KOPT-K1 (cell line): Measurements from ENCODE around the gene GLS.
A peak's percentile ranks its signal among the peaks of the same experiment; 100 is the strongest.
"Not testable (repeated sequence)": the region's sequence is repeated elsewhere in the genome, so short reads cannot be mapped to it uniquely, and the experiment has no call there.

ENCODE experiments used
- H3K27ac ChIP-seq: fragments of 200-600 bp; sonication (generic); 2 replicates; pipeline ENCODE4 v1.5.1; 2016; ENCODE audit warnings: antibody characterized with exemption, mild to moderate bottlenecking, low read depth, low read length; ENCODE audit not compliant: poor library complexity, severe bottlenecking
- H3K36me3 ChIP-seq: fragments of 200-600 bp; sonication (generic); 2 replicates; pipeline ENCODE4 v1.5.1; 2017; ENCODE audit warnings: antibody characterized with exemption, mild to moderate bottlenecking, low read length, moderate library complexity; ENCODE audit not compliant: insufficient read depth
- H3K9me3 ChIP-seq: fragments of 200-600 bp; sonication (generic); 2 replicates; pipeline ENCODE4 v1.5.1; 2017; ENCODE audit warnings: antibody characterized with exemption, low read length, mild to moderate bottlenecking; ENCODE audit not compliant: insufficient read depth, poor library complexity, severe bottlenecking

Gene GLS

GRCh38 chr2:190867212-190867611 is 13.4 kb upstream of the GLS start:
- Histone ChIP-seq H3K27ac (no peak overlapping the region), H3K36me3 (no peaks in the 10 kb centered on the region), H3K9me3 (no peaks in the 10 kb centered on the region)

DNA sequence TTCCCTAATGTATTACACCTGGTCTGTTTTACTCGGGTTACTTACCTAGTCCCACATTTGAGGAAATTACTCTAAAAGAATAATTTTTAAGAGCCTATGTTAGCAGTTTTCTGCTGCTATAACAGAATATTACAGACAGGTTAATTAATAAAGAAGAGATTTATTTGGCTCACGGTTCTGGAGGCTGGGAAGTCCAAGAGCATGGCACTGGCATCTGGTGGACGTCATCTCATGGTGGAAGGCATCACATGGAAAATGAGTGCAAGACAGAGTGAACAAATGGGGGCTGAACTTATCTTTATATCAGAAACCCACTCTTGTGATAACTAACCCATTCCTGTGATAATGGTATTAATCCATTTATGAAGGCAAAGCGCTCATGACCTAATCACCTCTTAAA is 12.8 kb upstream of the GLS start:
- H3K36me3 ChIP-seq = no peaks in the 10 kb centered on the region
- H3K9me3 ChIP-seq = no peaks in the 10 kb centered on the region
- no peak overlapping the region for H3K27ac ChIP-seq

- no peaks in the 10 kb centered on the region for H3K36me3 ChIP-seq
- H3K27ac ChIP-seq = no peak overlapping the region
- no peaks in the 10 kb centered on the region for H3K9me3 ChIP-seq
Measured at GRCh38 chr2:190869721-190870120, 10.9 kb upstream of the GLS start.

- H3K36me3 ChIP-seq, H3K9me3 ChIP-seq, H3K27ac ChIP-seq: not testable (repeated sequence)
Measured at GRCh38 chr2:190873451-190873850, 7.2 kb upstream of the GLS start.

- H3K27ac ChIP-seq = no peak overlapping the region
- no peaks in the 10 kb centered on the region for H3K9me3 ChIP-seq
- H3K36me3 ChIP-seq = no peaks in the 10 kb centered on the region
Measured at GRCh38 chr2:190875891-190876290, 4.7 kb upstream of the GLS start.

DNA sequence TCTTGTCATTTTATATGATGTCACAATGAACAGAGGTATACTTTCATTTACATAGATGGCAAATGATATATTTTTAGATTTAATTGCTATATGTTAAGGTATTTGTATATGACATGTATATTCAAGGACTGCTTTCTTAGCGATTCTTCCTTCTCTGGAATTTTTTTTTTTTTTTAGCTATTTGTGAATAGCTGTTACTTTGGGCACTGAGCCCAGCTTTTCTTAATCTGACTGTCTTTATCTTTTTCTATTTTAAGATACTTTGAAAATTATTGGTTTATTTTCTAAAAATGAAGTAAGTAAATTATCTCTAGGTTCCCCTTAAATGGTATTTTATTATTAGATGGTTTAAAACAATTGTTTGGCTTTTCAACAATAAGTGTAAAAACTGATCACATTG is 4.0 kb upstream of the GLS start:
- H3K27ac ChIP-seq = no peak overlapping the region

DNA sequence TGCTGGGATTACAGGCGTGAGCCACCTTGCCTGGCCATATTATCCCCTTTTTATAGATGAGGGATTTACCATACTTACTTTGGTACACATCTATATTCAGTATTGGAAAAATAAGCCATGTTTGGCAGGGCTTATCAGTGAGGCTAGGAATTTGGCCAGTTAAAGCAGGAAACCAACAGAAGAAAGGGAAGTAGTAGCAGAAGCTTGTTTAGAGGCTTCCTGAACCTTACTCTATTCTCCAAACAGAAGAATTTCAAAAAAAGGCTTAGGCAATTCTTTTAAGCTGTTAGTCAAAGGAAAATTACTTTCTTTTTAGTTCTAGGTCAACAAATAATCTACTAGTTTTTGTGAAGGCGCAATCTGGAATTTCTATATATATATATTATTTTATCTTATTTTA is 3.2 kb upstream of the GLS start:
- no peak overlapping the region for H3K27ac ChIP-seq
- no peaks in the 10 kb centered on the region for H3K9me3 ChIP-seq

More for the DNA sequence above, 4.0 kb upstream of the GLS start:
- Histone ChIP-seq H3K9me3 (no peaks in the 10 kb centered on the region), H3K36me3 (no peaks in the 10 kb centered on the region)

DNA sequence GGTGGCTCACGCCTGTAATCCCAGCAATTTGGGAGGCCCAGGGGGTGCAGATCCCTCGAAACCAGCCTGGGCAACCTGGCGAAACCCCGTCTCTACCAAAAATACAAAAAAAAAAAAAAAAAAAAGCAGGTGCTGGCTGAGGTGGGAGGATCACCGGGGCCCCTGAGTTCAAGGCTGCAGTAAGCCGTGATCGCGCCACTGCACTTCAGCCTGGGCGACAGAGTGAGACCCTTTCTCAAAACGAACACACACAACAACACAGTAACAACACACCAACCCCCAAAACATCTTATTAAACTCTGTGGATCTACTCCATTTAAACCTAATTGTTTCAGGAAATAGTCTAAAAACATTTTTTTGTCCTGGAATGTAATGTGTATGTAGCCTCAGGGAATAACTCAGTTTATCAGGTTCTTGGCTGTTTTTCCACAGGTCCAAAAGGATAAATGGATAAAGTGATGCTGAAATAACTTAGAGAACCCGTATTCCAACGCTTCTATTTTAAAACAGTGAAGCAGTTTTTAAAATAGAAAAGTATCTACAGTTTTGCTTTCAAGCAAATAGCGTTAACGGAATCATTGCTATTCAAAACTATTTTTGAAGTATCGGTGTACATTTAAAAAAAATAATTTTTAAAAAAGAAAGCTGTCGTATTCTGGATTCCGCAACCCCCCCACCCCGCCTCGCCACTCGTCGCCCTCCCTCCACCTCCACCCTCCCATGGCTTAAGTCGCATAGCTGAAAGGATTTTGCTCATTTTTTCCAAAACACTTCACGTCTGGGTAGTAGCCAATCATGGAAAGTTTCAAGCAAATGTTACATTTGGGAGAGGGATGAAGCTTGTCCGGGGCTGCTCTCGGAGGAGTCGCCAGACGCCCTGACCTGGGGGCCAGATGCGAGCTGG is 895 bp upstream of the GLS start:
- Histone ChIP-seq H3K27ac (peak overlapping the region; percentile 87), H3K36me3 (peaks cover 19% of the 10 kb centered on the region), H3K9me3 (no peaks in the 10 kb centered on the region)

More for the DNA sequence above, 3.2 kb upstream of the GLS start:
- H3K36me3 ChIP-seq = no peaks in the 10 kb centered on the region

DNA sequence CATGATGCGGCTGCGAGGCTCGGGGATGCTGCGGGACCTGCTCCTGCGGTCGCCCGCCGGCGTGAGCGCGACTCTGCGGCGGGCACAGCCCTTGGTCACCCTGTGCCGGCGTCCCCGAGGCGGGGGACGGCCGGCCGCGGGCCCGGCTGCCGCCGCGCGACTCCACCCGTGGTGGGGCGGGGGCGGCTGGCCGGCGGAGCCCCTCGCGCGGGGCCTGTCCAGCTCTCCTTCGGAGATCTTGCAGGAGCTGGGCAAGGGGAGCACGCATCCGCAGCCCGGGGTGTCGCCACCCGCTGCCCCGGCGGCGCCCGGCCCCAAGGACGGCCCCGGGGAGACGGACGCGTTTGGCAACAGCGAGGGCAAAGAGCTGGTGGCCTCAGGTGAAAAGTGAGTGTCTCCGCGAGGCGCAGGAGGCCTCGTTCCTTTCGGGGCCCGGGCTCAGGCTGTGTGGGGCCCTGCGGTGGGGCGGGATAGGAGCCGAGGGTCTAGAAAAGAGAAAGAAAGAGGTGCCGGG is 520 bp downstream of the GLS start:
- Histone ChIP-seq H3K27ac (peak overlapping the region; percentile 87), H3K9me3 (no peaks in the 10 kb centered on the region), H3K36me3 (peaks cover 31% of the 10 kb centered on the region)

GRCh38 chr2:190881598-190882410 is 1.2 kb downstream of the GLS start:
- H3K27ac ChIP-seq = peak overlapping the region; percentile 87
- peaks cover 36% of the 10 kb centered on the region for H3K36me3 ChIP-seq
- H3K9me3 ChIP-seq = no peaks in the 10 kb centered on the region

DNA sequence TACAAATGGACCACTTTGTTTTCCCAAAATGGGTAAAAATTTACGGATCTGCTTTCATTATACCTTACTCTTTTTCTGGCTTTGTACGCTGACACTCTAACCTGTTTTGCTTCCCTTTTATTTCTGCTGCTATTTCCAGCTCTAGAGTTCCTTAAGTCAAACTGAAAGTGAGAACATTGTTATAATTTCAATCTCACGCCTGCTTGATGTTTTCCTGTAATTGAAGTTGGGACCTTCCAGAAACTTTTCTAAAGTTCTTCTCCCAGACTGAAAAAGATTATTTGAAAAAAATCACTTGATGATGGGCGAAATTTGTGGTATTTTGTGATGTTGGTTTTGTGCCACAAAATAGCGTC is 1.8 kb downstream of the GLS start:
- Histone ChIP-seq H3K27ac (peak overlapping the region; percentile 87), H3K9me3 (no peaks in the 10 kb centered on the region), H3K36me3 (peaks cover 41% of the 10 kb centered on the region)

DNA sequence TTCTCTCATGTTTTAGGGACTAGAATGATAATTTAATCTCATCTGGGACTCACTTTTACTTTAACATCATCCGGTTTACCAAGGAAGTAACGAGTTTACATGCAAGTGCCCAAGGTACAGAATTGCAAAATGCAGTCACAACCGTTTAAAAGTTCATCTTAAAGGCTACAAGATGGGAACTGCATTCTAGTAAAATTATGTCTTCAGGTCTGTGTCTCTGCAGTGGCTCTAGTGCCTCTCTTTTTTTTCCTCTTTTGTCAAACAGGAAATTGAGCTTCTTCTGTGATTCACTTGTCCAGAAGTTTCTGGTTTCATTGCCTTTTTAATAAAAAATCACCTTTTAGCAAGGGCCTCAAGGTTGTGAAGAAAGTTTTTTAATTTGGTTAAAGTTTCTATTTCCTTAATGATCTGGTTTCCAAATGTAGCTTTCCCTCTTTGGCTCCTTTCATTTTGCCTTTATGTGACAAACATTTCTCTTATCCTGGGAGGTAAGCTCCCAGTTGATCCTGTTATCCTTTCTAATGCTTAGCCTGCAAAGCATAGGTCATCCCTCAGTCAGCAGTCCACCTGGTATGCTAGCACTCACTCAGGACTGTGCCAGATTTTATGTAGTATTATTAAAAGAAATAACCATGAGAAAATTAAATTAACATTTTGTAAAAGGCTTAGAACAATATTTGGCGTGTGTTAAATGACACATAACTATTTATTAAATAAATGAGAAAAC is 2.4 kb downstream of the GLS start:
- Histone ChIP-seq H3K9me3 (no peaks in the 10 kb centered on the region), H3K36me3 (peaks cover 47% of the 10 kb centered on the region), H3K27ac (peak overlapping the region; percentile 87)

GRCh38 chr2:190885844-190886243 is 5.2 kb downstream of the GLS start:
- peaks cover 73% of the 10 kb centered on the region for H3K36me3 ChIP-seq
- H3K27ac ChIP-seq, H3K9me3 ChIP-seq: not testable (repeated sequence)

DNA sequence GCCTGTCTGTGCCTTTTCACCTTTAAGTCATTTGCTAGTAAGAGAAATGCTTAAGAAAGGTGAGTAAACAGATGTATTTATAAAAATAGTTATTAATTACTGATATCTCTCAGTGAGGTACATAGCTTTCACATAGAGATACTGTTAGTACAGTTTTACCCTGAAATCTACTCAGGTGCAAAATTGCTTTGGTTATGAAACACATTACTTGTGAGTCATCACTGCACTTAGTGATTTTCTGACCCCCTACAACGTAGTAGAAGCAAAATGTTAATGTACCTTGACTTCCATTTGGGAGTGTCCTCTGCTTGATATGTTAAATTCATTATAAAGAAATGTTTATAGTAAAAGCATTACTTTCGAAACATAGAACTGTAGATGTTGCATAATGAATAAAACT is 6.5 kb downstream of the GLS start:
- no peaks in the 10 kb centered on the region for H3K9me3 ChIP-seq
- H3K27ac ChIP-seq = no peak overlapping the region
- peaks cover 85% of the 10 kb centered on the region for H3K36me3 ChIP-seq

- Histone ChIP-seq H3K36me3 (peaks cover 92% of the 10 kb centered on the region), H3K27ac (no peak overlapping the region)
Measured at GRCh38 chr2:190888449-190888848, 7.8 kb downstream of the GLS start.

More at GRCh38 chr2:190888449-190888848, 7.8 kb downstream of the GLS start:
- H3K9me3 ChIP-seq = no peaks in the 10 kb centered on the region
